Uterus (tissue), 2 donors: ENCODE data around the gene NKAPL.

Experiments
- CTCF ChIP-seq, 4 experiments: fragments of 200-600 bp in 2 of 4; fragments of 450-650 bp in 2 of 4; sonication (generic) in 2 of 4; IDR thresholded peaks; one replicate each; pipeline ENCODE4 v1.5.1; 2016 to 2019; ENCODE audit warnings: antibody characterized with exemption in 4 of 4, mild to moderate bottlenecking in 2 of 4, moderate library complexity in 1 of 4
- POLR2A ChIP-seq, 2 donors: fragments of 450-650 bp; IDR thresholded peaks; one replicate each; pipeline ENCODE4 v1.6.1; 2016; ENCODE audit warnings: antibody characterized with exemption in 2 of 2, mild to moderate bottlenecking in 1 of 2, moderate library complexity in 1 of 2

GRCh38 chr6:28235912-28236452 lies 23.1 kb upstream of the NKAPL start:
- TF ChIP-seq CTCF (IDR thresholded peaks at IDR 0.05), result no peak
- no peak for TF ChIP-seq POLR2A (IDR thresholded peaks at IDR 0.05)
